HG03045 (cell line): Measurements from ENCODE around the gene SUMF1.
A peak's percentile ranks its signal among the peaks of the same experiment; 100 is the strongest.
"Not testable (repeated sequence)": the region's sequence is repeated elsewhere in the genome, so short reads cannot be mapped to it uniquely, and the experiment has no call there.

ENCODE experiments used
- ATAC-seq: cut with Tn5 transposase; IDR thresholded peaks from one replicate; pipeline ENCODE4 v1.9.1; 2021; ENCODE audit warnings: mild to moderate bottlenecking, moderate library complexity; ENCODE audit not compliant: unreplicated experiment

The SUMF1 gene

GRCh38 chr3:4462369-4463040 is 4.6 kb downstream of the SUMF1 start:
- ATAC-seq, result no peak

DNA sequence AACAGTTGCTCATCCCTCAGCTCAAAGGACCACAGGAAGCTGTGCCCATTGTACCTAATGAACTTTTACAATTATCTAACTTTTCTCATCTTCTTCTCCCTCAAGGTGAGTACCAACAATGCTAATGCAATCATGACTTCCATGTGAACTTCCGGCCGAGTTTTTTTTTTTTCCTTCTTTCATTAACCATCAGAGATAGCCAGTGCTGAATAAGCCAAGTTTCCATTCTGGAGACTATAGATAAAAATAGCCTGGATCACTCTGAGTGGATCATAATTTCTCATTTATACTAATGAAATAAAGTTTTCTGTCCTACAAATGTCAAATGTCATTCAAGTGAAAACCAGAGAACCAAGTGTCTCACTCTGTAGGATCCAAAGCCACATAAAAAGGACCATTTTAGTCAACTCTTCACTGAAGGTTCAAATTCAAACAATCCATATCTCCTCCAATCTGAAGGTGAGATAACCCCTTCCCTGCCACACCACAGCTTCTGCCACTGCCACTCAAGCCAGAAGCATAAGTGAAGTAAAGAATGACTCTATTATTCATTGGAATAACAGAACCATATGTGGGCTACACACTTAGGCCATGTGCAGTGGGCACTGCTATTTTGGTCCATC is 5.5 kb downstream of the SUMF1 start:
- ATAC-seq, result no peak

DNA sequence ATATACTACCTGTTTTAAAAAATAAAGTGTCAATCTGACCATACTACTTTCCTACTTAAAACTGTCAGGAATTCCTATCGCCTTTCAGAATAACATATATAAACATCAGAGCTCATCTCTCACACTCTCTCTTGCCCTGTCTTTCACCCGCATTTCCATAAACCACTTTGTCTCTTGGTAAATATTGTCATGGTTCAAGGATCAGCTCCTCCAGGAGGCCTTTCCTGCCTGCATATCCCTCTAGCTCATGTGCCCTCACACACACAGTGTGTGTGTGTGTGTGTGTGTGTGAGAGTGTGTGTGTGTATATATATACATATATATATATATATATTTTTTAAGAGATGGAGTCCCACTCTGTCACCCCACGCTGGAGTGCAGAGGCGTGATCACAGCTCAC is 6.7 kb downstream of the SUMF1 start:
- ATAC-seq, result no peak

DNA sequence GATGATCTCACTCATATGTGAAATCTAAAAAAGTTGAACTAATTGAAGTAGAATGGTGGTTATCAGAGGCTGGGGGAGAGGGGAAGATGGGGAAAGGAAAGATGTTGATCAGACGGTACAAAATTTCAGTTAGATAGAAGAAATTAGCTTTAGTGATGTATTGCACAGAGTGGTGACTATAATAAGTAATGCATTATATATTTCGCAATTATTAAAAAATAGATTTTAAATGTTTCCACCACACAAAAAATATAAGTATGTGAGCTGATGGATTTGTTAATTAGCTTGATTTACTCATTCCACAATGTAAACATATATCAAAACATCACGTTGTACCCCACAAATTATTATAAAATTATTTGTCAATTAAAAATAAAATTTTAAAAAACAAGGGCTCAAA is 8.1 kb downstream of the SUMF1 start:
- ATAC-seq, result no peak

DNA sequence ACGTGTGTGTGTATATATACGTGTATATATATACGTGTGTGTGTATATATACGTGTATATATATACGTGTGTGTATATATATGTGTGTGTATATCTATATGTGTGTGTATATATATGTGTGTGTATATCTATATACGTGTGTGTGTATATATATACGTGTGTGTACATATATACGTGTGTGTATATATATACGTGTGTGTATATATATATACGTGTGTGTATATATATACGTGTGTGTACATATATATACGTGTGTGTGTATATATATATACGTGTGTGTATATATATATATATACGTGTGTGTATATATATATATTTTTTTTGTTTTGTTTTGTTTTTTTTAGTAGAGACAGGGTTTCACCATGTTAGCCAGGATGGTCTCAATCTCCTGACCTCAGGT is 10.3 kb downstream of the SUMF1 start:
- not testable (repeated sequence) for ATAC-seq

DNA sequence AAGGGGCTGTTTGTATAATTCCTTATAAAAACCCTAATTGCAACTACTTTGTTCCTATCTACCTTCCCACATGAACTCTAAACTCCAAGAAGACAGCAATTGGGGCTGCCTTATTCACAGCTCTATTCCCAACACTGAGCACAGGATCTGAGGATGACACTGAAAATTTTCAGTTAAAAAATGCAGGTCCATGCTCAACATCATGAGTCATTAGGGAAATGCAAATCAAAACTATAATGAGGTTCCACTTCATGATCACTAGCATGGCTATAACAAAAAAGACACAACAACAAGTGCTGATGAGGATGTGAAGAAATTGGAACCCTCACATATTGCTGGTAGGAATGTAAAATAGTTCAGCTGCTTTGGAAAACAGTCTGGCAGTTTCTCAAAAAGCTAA is 12.9 kb downstream of the SUMF1 start:
- ATAC-seq, result no peak

GRCh38 chr3:4449043-4449805 is 17.8 kb downstream of the SUMF1 start:
- ATAC-seq, result no peak

- ATAC-seq, result no peak
These were observed 18.9 kb downstream of the SUMF1 start for GRCh38 chr3:4448187-4448586.

- ATAC-seq, result no peak
These were observed 19.6 kb downstream of the SUMF1 start for GRCh38 chr3:4447295-4447999.

DNA sequence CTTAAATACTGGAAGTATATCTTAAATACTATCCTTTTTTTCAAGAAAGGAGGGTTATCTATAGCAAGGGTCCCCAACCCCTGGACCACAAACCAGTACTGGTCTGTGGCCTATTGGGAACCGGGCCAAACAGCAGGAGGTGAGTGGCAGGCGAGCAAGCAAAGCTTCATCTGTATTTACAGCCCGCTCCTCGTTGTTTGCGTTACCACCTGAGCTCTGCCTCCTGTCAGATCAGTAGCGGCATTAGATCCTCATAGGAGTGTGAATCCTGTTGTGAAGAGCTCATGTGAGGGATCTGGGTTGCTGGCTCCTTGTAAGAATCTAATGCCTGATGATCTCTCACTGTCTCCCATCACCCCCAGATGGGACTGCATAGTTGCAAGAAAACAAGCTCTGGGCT is 26.1 kb downstream of the SUMF1 start:
- ATAC-seq, result no peak

- ATAC-seq, result no peak
These were observed 28.8 kb downstream of the SUMF1 start for GRCh38 chr3:4438296-4438695.

DNA sequence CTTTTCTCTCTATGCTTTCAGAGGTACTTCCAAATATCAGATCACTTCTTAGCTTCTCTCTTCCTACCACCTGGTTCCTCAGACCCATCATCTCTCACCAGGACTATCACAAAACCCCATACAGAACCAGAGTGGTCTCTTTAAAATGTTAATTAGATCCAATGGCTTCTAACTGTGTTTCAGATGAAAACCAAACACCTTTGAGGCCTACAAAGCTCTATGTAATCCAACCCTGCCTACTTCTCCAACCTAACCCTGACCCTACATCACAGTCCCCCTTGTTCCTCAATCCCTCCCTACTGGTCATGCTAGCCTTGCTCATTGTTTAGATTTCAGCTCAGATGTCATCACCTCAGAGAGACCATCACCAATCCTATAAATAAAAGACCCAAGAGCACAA is 34.8 kb downstream of the SUMF1 start:
- no peak for ATAC-seq

GRCh38 chr3:4429648-4430350 is 37.3 kb downstream of the SUMF1 start:
- no peak for ATAC-seq

DNA sequence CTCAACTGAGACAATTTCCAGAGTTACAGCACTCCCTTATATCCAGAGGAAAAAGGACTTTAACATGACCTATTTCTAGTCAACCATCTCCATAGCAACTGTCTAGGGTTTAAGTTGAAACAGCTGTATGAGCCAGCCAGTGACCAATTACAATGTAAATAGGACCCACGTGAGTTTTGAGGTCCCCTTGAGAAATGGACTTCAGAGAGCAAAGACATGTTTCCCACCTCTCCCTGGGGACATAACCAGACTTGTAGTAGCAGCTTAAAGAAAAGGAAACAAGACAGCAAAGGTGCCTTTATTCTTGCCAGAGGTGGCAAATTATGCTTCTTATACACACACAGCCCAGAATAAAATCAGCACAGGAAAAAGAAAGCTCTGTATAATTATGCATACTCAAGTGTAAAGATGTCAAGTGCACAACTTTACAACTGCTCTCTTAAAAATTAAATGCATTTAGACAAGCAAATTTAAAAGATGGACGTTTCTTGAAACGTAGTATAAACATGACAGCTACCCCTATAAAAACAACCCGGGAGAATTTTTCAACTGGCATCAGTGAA is 40.2 kb downstream of the SUMF1 start:
- peak; percentile 67 for ATAC-seq

GRCh38 chr3:4426261-4426781 is 40.7 kb downstream of the SUMF1 start:
- ATAC-seq, result no peak

- ATAC-seq, result no peak
These were observed 41.4 kb downstream of the SUMF1 start for GRCh38 chr3:4425707-4426106.

DNA sequence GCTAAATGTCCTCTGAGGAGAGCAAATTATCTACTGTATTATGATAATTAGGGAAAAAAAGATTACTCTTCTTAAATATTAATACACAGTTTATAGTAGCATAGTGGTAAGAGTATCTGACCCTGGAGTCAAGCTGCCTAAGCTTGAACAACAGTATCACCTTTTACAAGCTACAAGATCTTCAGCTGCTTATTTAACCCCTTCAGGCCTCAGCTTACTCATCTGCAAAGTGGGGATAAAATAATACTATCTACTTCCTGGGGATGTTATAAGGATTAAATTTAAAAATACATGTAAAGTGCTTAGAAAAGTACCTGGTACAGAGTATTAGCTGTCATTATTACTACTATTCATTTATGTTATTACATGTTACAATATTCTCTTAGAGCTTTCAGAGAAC is 42.0 kb downstream of the SUMF1 start:
- no peak for ATAC-seq

GRCh38 chr3:4421121-4421520 is 45.9 kb downstream of the SUMF1 start:
- peak; percentile 67 for ATAC-seq

- ATAC-seq, result no peak
These were observed 47.1 kb downstream of the SUMF1 start for GRCh38 chr3:4419920-4420319.

GRCh38 chr3:4419386-4419785 is 47.7 kb downstream of the SUMF1 start:
- ATAC-seq, result no peak
